Endothelial cell of umbilical vein (primary cell): ENCODE measurements around the gene SPACA9. TPM values are rescaled to one million over a fixed set of nuclear protein-coding genes. Genes with fewer than 3 reads are reported as not detected.

ENCODE experiments used
- BruUV-seq: library from RNA; stranded (reverse); fragments of 400-500 nt; replicated peaks from 2 replicates; lab custom pipeline; 2021; lab: Mats Ljungman, UMichigan
- CTCF ChIA-PET: fragments of 300-600, 350-600 bp; sonication (Branson Sonifier 250); formaldehyde crosslinking; loops from one replicate; lab custom pipeline; 2021; ENCODE audit warnings: antibody characterized with exemption, inconsistent platforms; lab: Charles Lee
- POLR2A ChIA-PET: fragments of 300-600, 350-600 bp; sonication (Branson Sonifier 250); formaldehyde crosslinking; loops from one replicate; lab custom pipeline; 2021; ENCODE audit warnings: antibody characterized with exemption, inconsistent platforms; lab: Charles Lee
- DNase-seq: peaks from one replicate; pipeline ENCODE4 v3.0.0-alpha.2; 2011; ENCODE audit warnings: low read depth, low spot score
- FAIRE-seq: peaks from 2 replicates; lab custom pipeline; 2011; peaks lifted over from hg19 to GRCh38; lab: Jason Lieb, UNC
- H2AFZ ChIP-seq: 2 replicates; pipeline ENCODE4 v1.6.0; 2012; ENCODE audit warnings: low read depth, low read length, control low read depth, inconsistent platforms
- H3K27ac ChIP-seq: 2 replicates; pipeline ENCODE4 v1.5.1; 2011; ENCODE audit warnings: low read depth, mild to moderate bottlenecking, control low read depth, low read length, moderate library complexity; ENCODE audit not compliant: insufficient read depth
- H3K27me3 ChIP-seq, 2 experiments: 2 replicates each; pipeline versions ENCODE4 v1.6.0 to v1.6.1; 2011; ENCODE audit warnings: low read length in 2 of 2, mixed read lengths in 1 of 2; ENCODE audit not compliant: control insufficient read depth in 2 of 2, insufficient read depth in 2 of 2
- H3K36me3 ChIP-seq, 2 experiments: 2 replicates in 1 of 2; 3 replicates in 1 of 2; pipeline ENCODE4 v1.5.1; 2011; ENCODE audit warnings: low read length in 2 of 2, mild to moderate bottlenecking in 1 of 2, moderate library complexity in 1 of 2; ENCODE audit not compliant: control insufficient read depth in 2 of 2, insufficient read depth in 2 of 2; ENCODE audit errors: extremely low read depth in 1 of 2
- H3K4me1 ChIP-seq: 3 replicates; pipeline ENCODE4 v1.5.1; 2011; ENCODE audit warnings: mild to moderate bottlenecking, low read length; ENCODE audit not compliant: control insufficient read depth, insufficient read depth; ENCODE audit errors: extremely low read depth
- H3K4me2 ChIP-seq: 2 replicates; pipeline ENCODE4 v1.6.1; 2011; ENCODE audit warnings: low read length, control low read depth, mixed read lengths; ENCODE audit not compliant: insufficient read depth
- H3K4me3 ChIP-seq, 3 experiments: fragments of 200-600 bp in 1 of 3; sonication (generic), shearing (Covaris generic) in 1 of 3; replicated peaks in 1 of 3; 2 replicates each; pipeline ENCODE4 v1.5.1; 2011 to 2016; ENCODE audit warnings: control low read depth in 3 of 3, low read length in 3 of 3, mild to moderate bottlenecking in 2 of 3, inconsistent platforms in 1 of 3, low read depth in 1 of 3, moderate library complexity in 1 of 3; ENCODE audit not compliant: insufficient read depth in 1 of 3
- H3K79me2 ChIP-seq: 2 replicates; pipeline ENCODE4 v1.6.0; 2012; ENCODE audit warnings: low read length, inconsistent platforms; ENCODE audit not compliant: control insufficient read depth, insufficient read depth
- H3K9ac ChIP-seq: replicated peaks from 2 replicates; pipeline ENCODE3; 2011; ENCODE audit warnings: low read length, control low read depth; ENCODE audit not compliant: insufficient read depth; ENCODE audit errors: extremely low read depth
- H3K9me1 ChIP-seq: replicated peaks from 3 replicates; pipeline ENCODE4 v1.6.0; 2011; ENCODE audit warnings: mild to moderate bottlenecking, low read length; ENCODE audit not compliant: control insufficient read depth, insufficient read depth; ENCODE audit errors: extremely low read depth
- H3K9me3 ChIP-seq: replicated peaks from 2 replicates; pipeline ENCODE4 v1.5.1; 2012; ENCODE audit warnings: low read length, inconsistent platforms; ENCODE audit not compliant: control insufficient read depth, insufficient read depth
- H4K20me1 ChIP-seq: replicated peaks from 2 replicates; pipeline ENCODE3; 2011; ENCODE audit warnings: mild to moderate bottlenecking, low read length; ENCODE audit not compliant: control insufficient read depth, insufficient read depth; ENCODE audit errors: extremely low read depth
- CTCF ChIP-seq, 2 donors: IDR thresholded peaks; 1 replicate in 1 of 2; 2 replicates in 1 of 2; pipeline ENCODE4 v1.5.1; 2011; ENCODE audit warnings: low read length in 2 of 2, mild to moderate bottlenecking in 2 of 2, moderate library complexity in 2 of 2, control low read depth in 1 of 2, inconsistent platforms in 1 of 2, low read depth in 1 of 2; ENCODE audit not compliant: insufficient read depth in 1 of 2; ENCODE audit errors: extremely low read depth in 1 of 2
- EZH2 ChIP-seq: IDR thresholded peaks from 2 replicates; pipeline ENCODE4 v1.6.1; 2012; ENCODE audit warnings: borderline replicate concordance, low read depth, mild to moderate bottlenecking, moderate library complexity, low read length, inconsistent platforms; ENCODE audit not compliant: severe bottlenecking
- FOS ChIP-seq: IDR thresholded peaks from 2 replicates; pipeline ENCODE4 v1.6.1; 2011; ENCODE audit warnings: mild to moderate bottlenecking, low read length, moderate library complexity, borderline replicate concordance; ENCODE audit not compliant: insufficient read depth
- GATA2 ChIP-seq: IDR thresholded peaks from 2 replicates; pipeline ENCODE4 v1.7.0; 2011; ENCODE audit warnings: low read depth, mild to moderate bottlenecking, moderate library complexity, mixed read lengths, low read length; ENCODE audit not compliant: insufficient read length, insufficient read depth
- JUN ChIP-seq: IDR thresholded peaks from 2 replicates; pipeline ENCODE4 v1.6.1; 2011; ENCODE audit warnings: borderline replicate concordance, low read depth; ENCODE audit not compliant: insufficient read length, insufficient read depth
- MAX ChIP-seq: IDR thresholded peaks from 2 replicates; pipeline ENCODE4 v1.6.1; 2011; ENCODE audit not compliant: insufficient read depth, insufficient read length
- MYC ChIP-seq: IDR thresholded peaks from one replicate; pipeline ENCODE4 v1.6.1; 2011; ENCODE audit warnings: mild to moderate bottlenecking, low read depth, low read length
- POLR2A ChIP-seq: IDR thresholded peaks from 2 replicates; pipeline ENCODE4 v1.6.1; 2012; ENCODE audit warnings: low read depth, mild to moderate bottlenecking, control low read depth, low read length
- POLR2AphosphoS5 ChIP-seq: IDR thresholded peaks from 2 replicates; pipeline ENCODE4 v1.6.1; 2012; ENCODE audit warnings: low read depth, mild to moderate bottlenecking, control low read depth, low read length, moderate library complexity; ENCODE audit not compliant: insufficient read depth
- dilution Hi-C: fragments of 300-500 bp; cut with MboI; formaldehyde crosslinking; loops from one replicate; pipeline ENCODE4 v1.15.0; 2019; ENCODE audit warnings: low sequenced_read_pairs; ENCODE audit not compliant: extremely low pct_ligation_motif_present
- intact Hi-C: fragments of 100-400 bp; cut with micrococcal nuclease; formaldehyde crosslinking; loops from one replicate; pipeline ENCODE4 v1.10.0; 2022
- polyA plus RNA-seq, 4 experiments: library from polyadenylated mRNA; depleted of rRNA in 3 of 4; stranded (reverse) in 3 of 4; unstranded in 1 of 4; fragments of >200 nt; gene quantifications; 2 replicates each; pipeline versions ENCODE4 v1.2.1 to v1.2.3, GENCODE V29; 2011 to 2012; ENCODE audit warnings: missing spikeins in 1 of 4
- total RNA-seq: library from RNA; stranded (reverse); gene quantifications from 2 replicates; pipeline ENCODE4 v1.2.3, GENCODE V29; 2021

Gene SPACA9
- total and polyA plus RNA-seq, 2 donors (not counting 3 experiments of a cell fraction or from before 2014, with no cell fraction given) = 2.6 to 3.6 TPM

GRCh38 chr9:132937463-132937901 lies 58.8 kb downstream of the SPACA9 start:
- H3K27me3 ChIP-seq = no peaks in the 10 kb centered on the region
- peak; percentile 33 for DNase-seq
- H3K9me3 ChIP-seq = no peaks in the 10 kb centered on the region
- no peak overlapping the region for H3K4me3 ChIP-seq
- TF ChIP-seq JUN (no peak), EZH2 (no peak), CTCF (IDR thresholded peaks at IDR 0.05; ENCODE audit: extremely low read depth in 1 of 2, insufficient read depth in 1 of 2, low read depth in 1 of 2, low read length in 2 of 2) (no peak), POLR2AphosphoS5 (no peak), POLR2A (no peak), FOS (peak; percentile 41), MAX (no peak), MYC (no peak), GATA2 (peak; percentile 22)
- H2AFZ ChIP-seq = peak overlapping the region; percentile 1
- CTCF ChIA-PET = no interaction called here
- intact Hi-C loops (no loop called here), dilution Hi-C loops (no loop called here)
- no peak overlapping the region for H3K4me2 ChIP-seq
- H3K9ac ChIP-seq = no peak overlapping the region
- FAIRE-seq = peak; percentile 59
- H4K20me1 ChIP-seq = no peaks in the 10 kb centered on the region
- peak overlapping the region; percentile 45 for H3K27ac ChIP-seq
- no TSS peak for BruUV-seq
- H3K4me1 ChIP-seq = peaks cover 9% of the 10 kb centered on the region
- no peaks in the 10 kb centered on the region for H3K9me1 ChIP-seq
- H3K36me3 ChIP-seq = peaks cover 0 to 2% of the 10 kb centered on the region in 2 experiments
- POLR2A ChIA-PET = no interaction called here
- peaks cover 53% of the 10 kb centered on the region for H3K79me2 ChIP-seq
